H1 (cell line): ENCODE results near the gene CALU. TPM values are rescaled to one million over a fixed set of nuclear protein-coding genes. Genes with fewer than 3 reads are reported as not detected.

ENCODE experiments used
- CTCF ChIA-PET: fragments of 300-600 bp; sonication (Branson Sonifier 250); formaldehyde crosslinking; loops from one replicate; lab custom pipeline; 2021; ENCODE audit not compliant: partially characterized antibody; lab: Charles Lee
- POLR2A ChIA-PET: fragments of 300-600 bp; sonication (Branson Sonifier 250); formaldehyde crosslinking; loops from one replicate; lab custom pipeline; 2021; ENCODE audit warnings: inconsistent platforms; ENCODE audit not compliant: partially characterized antibody; lab: Charles Lee
- DNase-seq, 2 experiments: peaks; one replicate each; pipeline versions ENCODE4 v3.0.0 to v3.0.0-alpha.2; 2010 to 2022; ENCODE audit warnings: low spot score in 2 of 2, low read depth in 1 of 2, mixed read lengths in 1 of 2
- FAIRE-seq: peaks from 2 replicates; lab custom pipeline; 2011; peaks lifted over from hg19 to GRCh38; lab: Jason Lieb, UNC
- H2AFZ ChIP-seq: 2 replicates; pipeline ENCODE4 v1.8.1; 2012; ENCODE audit warnings: low read length, inconsistent platforms
- H2AK5ac ChIP-seq: 2 replicates; pipeline ENCODE4 v1.6.1; 2013; ENCODE audit warnings: low read depth, low read length
- H2BK120ac ChIP-seq: replicated peaks from 2 replicates; pipeline ENCODE3; 2013; ENCODE audit warnings: low read depth, low read length, inconsistent platforms
- H2BK12ac ChIP-seq: 2 replicates; pipeline ENCODE4 v1.6.1; 2013; ENCODE audit warnings: low read depth, low read length
- H2BK15ac ChIP-seq: 2 replicates; pipeline ENCODE4 v1.6.1; 2013; ENCODE audit warnings: low read length
- H2BK20ac ChIP-seq: 2 replicates; pipeline ENCODE4 v1.6.1; 2013; ENCODE audit warnings: low read length
- H2BK5ac ChIP-seq: 2 replicates; pipeline ENCODE4 v1.6.1; 2013; ENCODE audit warnings: low read depth, low read length
- H3K14ac ChIP-seq: 2 replicates; pipeline ENCODE4 v1.6.1; 2013; ENCODE audit warnings: inconsistent platforms; ENCODE audit not compliant: insufficient read length
- H3K18ac ChIP-seq: 2 replicates; pipeline ENCODE4 v1.6.1; 2013; ENCODE audit warnings: low read length; ENCODE audit errors: extremely low read depth
- H3K23ac ChIP-seq: 2 replicates; pipeline ENCODE4 v1.6.1; 2013; ENCODE audit warnings: inconsistent platforms; ENCODE audit not compliant: insufficient read length
- H3K23me2 ChIP-seq: 2 replicates; pipeline ENCODE4 v1.6.1; 2013; ENCODE audit warnings: low read depth, low read length
- H3K27ac ChIP-seq: 2 replicates; pipeline ENCODE4 v1.6.1; 2011; ENCODE audit warnings: low read depth, low read length, inconsistent platforms
- H3K27me3 ChIP-seq, 4 experiments: replicated peaks in 1 of 4; 1 replicate in 1 of 4; 2 replicates in 3 of 4; pipeline versions ENCODE4 v1.6.1 to v1.8.1; 2011 to 2013; ENCODE audit warnings: low read length in 3 of 4, mild to moderate bottlenecking in 3 of 4, inconsistent platforms in 2 of 4, mixed read lengths in 2 of 4, moderate library complexity in 1 of 4; ENCODE audit not compliant: control insufficient read depth in 3 of 4, insufficient read depth in 3 of 4; ENCODE audit errors: extremely low read depth in 1 of 4
- H3K36me3 ChIP-seq, 4 experiments: 2 replicates each; pipeline versions ENCODE4 v1.6.1 to v1.8.1; 2011 to 2013; ENCODE audit warnings: mild to moderate bottlenecking in 4 of 4, low read length in 3 of 4, moderate library complexity in 2 of 4, control low read depth in 1 of 4, inconsistent platforms in 1 of 4; ENCODE audit not compliant: insufficient read depth in 4 of 4, control insufficient read depth in 2 of 4
- H3K4ac ChIP-seq: replicated peaks from 2 replicates; pipeline ENCODE3; 2013; ENCODE audit warnings: low read length, low read depth, mixed read lengths, inconsistent platforms; ENCODE audit not compliant: insufficient read length
- H3K4me1 ChIP-seq, 4 experiments: replicated peaks in 1 of 4; 1 replicate in 1 of 4; 2 replicates in 3 of 4; pipeline versions ENCODE4 v1.6.1 to v1.8.1; 2011 to 2013; ENCODE audit warnings: low read length in 3 of 4, inconsistent platforms in 2 of 4, mixed read lengths in 1 of 4; ENCODE audit not compliant: insufficient read depth in 4 of 4, control insufficient read depth in 3 of 4
- H3K4me2 ChIP-seq, 2 experiments: 2 replicates each; pipeline versions ENCODE4 v1.6.1 to v1.8.1; 2011 to 2013; ENCODE audit warnings: low read depth in 2 of 2, low read length in 2 of 2, control low read depth in 1 of 2, inconsistent platforms in 1 of 2, mild to moderate bottlenecking in 1 of 2; ENCODE audit not compliant: insufficient read depth in 1 of 2
- H3K4me3 ChIP-seq, 4 experiments: fragments of 200-600, 300-600 bp in 1 of 4; sonication (generic), shearing (Covaris generic), sonication (Bioruptor Twin) in 1 of 4; 2 replicates each; pipeline versions ENCODE4 v1.5.1 to v1.8.1; 2011 to 2016; ENCODE audit warnings: low read length in 4 of 4, low read depth in 3 of 4, control low read depth in 2 of 4, inconsistent platforms in 2 of 4, mild to moderate bottlenecking in 2 of 4, mixed read lengths in 1 of 4, moderate library complexity in 1 of 4; ENCODE audit not compliant: insufficient read depth in 2 of 4; ENCODE audit errors: extremely low read depth in 1 of 4
- H3K56ac ChIP-seq: replicated peaks from 2 replicates; pipeline ENCODE3; 2013; ENCODE audit warnings: low read depth, mild to moderate bottlenecking, mixed read lengths, low read length, inconsistent platforms; ENCODE audit not compliant: insufficient read length
- H3K79me1 ChIP-seq: 2 replicates; pipeline ENCODE4 v1.6.1; 2013; ENCODE audit warnings: low read depth, low read length, control low read depth
- H3K79me2 ChIP-seq, 2 experiments: 2 replicates each; pipeline versions ENCODE4 v1.6.1 to v1.8.1; 2012 to 2013; ENCODE audit warnings: low read length in 2 of 2, mild to moderate bottlenecking in 2 of 2, inconsistent platforms in 1 of 2; ENCODE audit not compliant: insufficient read depth in 2 of 2, control insufficient read depth in 1 of 2
- H3K9ac ChIP-seq, 4 experiments: replicated peaks in 1 of 4; 1 replicate in 1 of 4; 2 replicates in 3 of 4; pipeline versions ENCODE4 v1.6.1 to v1.8.1; 2011 to 2013; ENCODE audit warnings: low read depth in 3 of 4, low read length in 3 of 4, control low read depth in 2 of 4, mild to moderate bottlenecking in 2 of 4, moderate library complexity in 2 of 4, inconsistent platforms in 1 of 4; ENCODE audit errors: extremely low read depth in 1 of 4
- H3K9me3 ChIP-seq, 2 experiments: 2 replicates each; pipeline versions ENCODE4 v1.6.1 to v1.8.1; 2012 to 2013; ENCODE audit warnings: mild to moderate bottlenecking in 2 of 2, moderate library complexity in 2 of 2, control low read depth in 1 of 2, inconsistent platforms in 1 of 2, low read depth in 1 of 2, low read length in 1 of 2, mixed read lengths in 1 of 2; ENCODE audit not compliant: insufficient read depth in 2 of 2
- H4K20me1 ChIP-seq, 2 experiments: replicated peaks in 1 of 2; 2 replicates each; pipeline versions ENCODE3 to v1.8.1; 2011 to 2013; ENCODE audit warnings: inconsistent platforms in 2 of 2, low read length in 2 of 2, mild to moderate bottlenecking in 1 of 2; ENCODE audit not compliant: insufficient read depth in 2 of 2, control insufficient read depth in 1 of 2
- H4K5ac ChIP-seq: 2 replicates; pipeline ENCODE4 v1.6.1; 2013; ENCODE audit warnings: low read length, low read depth, mixed read lengths, inconsistent platforms; ENCODE audit not compliant: insufficient read length
- H4K8ac ChIP-seq: 2 replicates; pipeline ENCODE4 v1.8.0; 2013; ENCODE audit warnings: mild to moderate bottlenecking, moderate library complexity, low read length, inconsistent platforms; ENCODE audit not compliant: insufficient read depth; ENCODE audit errors: extremely low read depth
- H4K91ac ChIP-seq: replicated peaks from 2 replicates; pipeline ENCODE3; 2013; ENCODE audit warnings: low read length, mixed read lengths, inconsistent platforms; ENCODE audit not compliant: insufficient read length
- BCL11A ChIP-seq, 2 experiments: IDR thresholded peaks; one replicate each; pipeline ENCODE4 v1.6.1; 2011; ENCODE audit warnings: low read depth in 2 of 2, low read length in 2 of 2, mild to moderate bottlenecking in 2 of 2
- KDM1A ChIP-seq: fragments of 200-600, 300-600 bp; sonication (generic); IDR thresholded peaks from 2 replicates; pipeline ENCODE4 v1.7.1; 2016; ENCODE audit warnings: mild to moderate bottlenecking, low read length, borderline replicate concordance
- KDM4A ChIP-seq: IDR thresholded peaks from one replicate; pipeline ENCODE4 v1.7.1; 2012; ENCODE audit warnings: low read depth, mild to moderate bottlenecking, moderate library complexity, low read length, inconsistent platforms; ENCODE audit not compliant: severe bottlenecking
- NANOG ChIP-seq: IDR thresholded peaks from 2 replicates; pipeline ENCODE4 v1.6.1; 2011; ENCODE audit warnings: low read length, low read depth, mild to moderate bottlenecking, inconsistent platforms; ENCODE audit not compliant: insufficient read depth, poor library complexity, severe bottlenecking
- RAD21 ChIP-seq, 2 experiments: IDR thresholded peaks in 1 of 2; conservative IDR thresholded peaks in 1 of 2; 2 replicates each; pipeline ENCODE4 v1.6.1; 2011; ENCODE audit warnings: low read depth in 2 of 2, low read length in 2 of 2, improper control_type of control experiment in 1 of 2, inconsistent platforms in 1 of 2, mild to moderate bottlenecking in 1 of 2, moderate library complexity in 1 of 2
- RNF2 ChIP-seq: fragments of 200-900, 300-1000 bp; sonication (generic); IDR thresholded peaks from 2 replicates; pipeline ENCODE4 v1.7.1; 2016; ENCODE audit warnings: borderline replicate concordance, low read depth, mild to moderate bottlenecking, antibody characterized with exemption, low read length; ENCODE audit not compliant: poor library complexity, severe bottlenecking; ENCODE audit errors: missing control alignments
- SAP30 ChIP-seq: fragments of 300-600 bp; sonication (generic); IDR thresholded peaks from 2 replicates; pipeline ENCODE4 v1.7.1; 2012; ENCODE audit warnings: low read length, moderate library complexity, mild to moderate bottlenecking, inconsistent platforms; ENCODE audit not compliant: insufficient read depth, insufficient replicate concordance
- SIN3A ChIP-seq, 2 experiments: IDR thresholded peaks in 1 of 2; conservative IDR thresholded peaks in 1 of 2; 2 replicates each; pipeline ENCODE4 v1.6.1; 2011 to 2012; ENCODE audit warnings: low read length in 2 of 2, improper control_type of control experiment in 1 of 2, low read depth in 1 of 2, mild to moderate bottlenecking in 1 of 2
- SP4 ChIP-seq: IDR thresholded peaks from 2 replicates; pipeline ENCODE4 v1.6.1; 2012; ENCODE audit warnings: low read length, inconsistent platforms
- TAF1 ChIP-seq: IDR thresholded peaks from 2 replicates; pipeline ENCODE4 v1.6.1; 2011; ENCODE audit warnings: mild to moderate bottlenecking, low read depth, low read length
- TEAD4 ChIP-seq: IDR thresholded peaks from 2 replicates; pipeline ENCODE4 v1.6.1; 2012; ENCODE audit warnings: low read depth, low read length, inconsistent platforms, mixed read lengths
- WGBS, 2 experiments: shearing (Covaris generic) in 1 of 2; methylation state at CpG; one replicate each; pipeline versions ENCODE4 v1.1.6 to v1.1.7; 2013 to 2015; ENCODE audit warnings: low lambda C conversion rate in 2 of 2, mixed read lengths in 2 of 2, inconsistent platforms in 1 of 2, low coverage in 1 of 2, missing lambda C conversion rate in 1 of 2; ENCODE audit not compliant: insufficient replicate concordance in 2 of 2, insufficient coverage in 1 of 2, insufficient read length in 1 of 2; ENCODE audit errors: extremely low coverage in 1 of 2, missing lambda C conversion rate in 1 of 2; 5-methylcytosine and 5-hydroxymethylcytosine counted together
- polyA plus RNA-seq, 7 experiments: library from polyadenylated mRNA; depleted of rRNA in 3 of 7; stranded (reverse) in 5 of 7; unstranded in 2 of 7; fragments of >200 nt in 5 of 7; fragments of 200-250 nt in 2 of 7; gene quantifications; 1 replicate in 5 of 7; 2 replicates in 1 of 7; 4 replicates in 1 of 7; pipeline versions ENCODE4 v1.2.1 to v1.2.3, GENCODE V29; 2011 to 2013; ENCODE audit warnings: missing spikeins in 2 of 7, mixed read lengths in 2 of 7
- total RNA-seq: library from RNA; stranded (reverse); fragmentation: NEBNext Ultra II Directional; extraction: Animal tissue kit (Norgen Biotek cat#: 25700); gene quantifications from 2 replicates; pipeline ENCODE4 v1.2.1, GENCODE V29; 2021
- TF ChIP-seq, protein P1 (sequence below): IDR thresholded peaks from 2 replicates; pipeline ENCODE4 v1.6.1; 2012; ENCODE audit warnings: inconsistent platforms

Gene CALU
- total and polyA plus RNA-seq, 2 of the 8 experiments (the other 6 are each of a cell fraction or from before 2014, with no cell fraction given), result 67.2 to 170 TPM

DNA sequence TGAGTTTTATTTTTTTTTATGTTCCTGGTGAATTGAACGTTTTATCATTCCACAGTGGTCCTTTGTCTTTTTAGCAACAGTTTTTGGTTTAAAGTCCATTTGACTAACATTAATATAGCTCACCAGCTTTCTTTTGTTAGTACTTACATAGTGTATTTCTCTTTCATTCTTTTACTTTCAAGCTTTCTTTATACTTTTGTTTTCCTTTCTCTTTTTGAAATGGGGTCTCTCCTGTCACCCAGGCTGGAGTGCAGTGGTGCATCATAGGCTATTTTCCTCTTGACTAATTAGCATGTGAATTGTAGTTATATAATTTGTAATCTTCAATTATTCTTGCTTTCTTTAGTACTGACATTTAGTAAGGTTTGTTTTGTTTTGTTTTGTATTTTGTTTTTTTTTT lies 39.3 kb upstream of the CALU start:
- no peak overlapping the region for H3K23ac ChIP-seq
- no peak overlapping the region for H4K91ac ChIP-seq
- H2BK15ac ChIP-seq, result no peak overlapping the region
- no peaks in the 10 kb centered on the region for H3K79me1 ChIP-seq
- no peak overlapping the region for H3K27ac ChIP-seq
- no peak overlapping the region for H2BK5ac ChIP-seq
- ChIA-PET POLR2A (interaction anchor here (0.7 to 1.5 kb wide), 8 partner anchors 9 to 134 kb away, joined by 3 to 4 read pairs (median 3); partner anchors contain the start of gene CALU), CTCF (interaction anchor here (0.7 to 2.3 kb wide), 8 partner anchors 9 to 301 kb away, joined by 3 to 7 read pairs (median 4); partner anchors contain the start of gene CALU)
- no peak overlapping the region for H3K18ac ChIP-seq
- H4K5ac ChIP-seq, result no peak overlapping the region
- FAIRE-seq, result no peak
- H2BK120ac ChIP-seq, result no peak overlapping the region
- H2AFZ ChIP-seq, result no peak overlapping the region
- H2BK20ac ChIP-seq, result no peak overlapping the region
- no peak overlapping the region for H3K4me3 ChIP-seq
- H3K36me3 ChIP-seq, result no peaks in the 10 kb centered on the region
- H2BK12ac ChIP-seq, result no peak overlapping the region
- no peak overlapping the region for H3K4ac ChIP-seq
- no peak overlapping the region for H2AK5ac ChIP-seq
- no peak for DNase-seq
- WGBS, 2 experiments, result 48% methylated on average over 1 of the region's 1 CpG; no CpG with 5 or more reads in 1 of the 2 experiments
- H3K27me3 ChIP-seq, result no peaks in the 10 kb centered on the region; a peak in 2 of 7 replicates
- no peak overlapping the region for H3K4me2 ChIP-seq
- peaks cover 3 to 22% (median 7%) of the 10 kb centered on the region in 4 experiments for H3K4me1 ChIP-seq
- H4K20me1 ChIP-seq, result no peaks in the 10 kb centered on the region
- H4K8ac ChIP-seq, result no peak overlapping the region
- no peak overlapping the region for H3K9ac ChIP-seq
- no peak overlapping the region for H3K14ac ChIP-seq
- H3K23me2 ChIP-seq, result no peaks in the 10 kb centered on the region
- H3K79me2 ChIP-seq, result no peaks in the 10 kb centered on the region
- H3K56ac ChIP-seq, result no peak overlapping the region
- no peaks in the 10 kb centered on the region for H3K9me3 ChIP-seq
- TF ChIP-seq RAD21 (IDR thresholded peaks at IDR 0.05 in 1 of 2, conservative IDR thresholded peaks at IDR 0.05 in 1 of 2; ENCODE audit: low read depth in 2 of 2, low read length in 2 of 2) (no peak), SAP30 (no peak), BCL11A (IDR thresholded peaks at IDR 0.05; ENCODE audit: low read depth in 2 of 2, low read length in 2 of 2) (no peak), NANOG (no peak), TEAD4 (no peak), KDM4A (no peak), KDM1A (no peak), RNF2 (no peak), TAF1 (no peak), SIN3A (conservative IDR thresholded peaks at IDR 0.05 in 1 of 2, IDR thresholded peaks at IDR 0.05 in 1 of 2; ENCODE audit: low read depth in 1 of 2, low read length in 2 of 2) (no peak), SP4 (no peak)
- TF ChIP-seq, protein P1, sequence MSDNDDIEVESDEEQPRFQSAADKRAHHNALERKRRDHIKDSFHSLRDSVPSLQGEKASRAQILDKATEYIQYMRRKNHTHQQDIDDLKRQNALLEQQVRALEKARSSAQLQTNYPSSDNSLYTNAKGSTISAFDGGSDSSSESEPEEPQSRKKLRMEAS, result no peak
